ENCODE results near the gene CCL28.
"Not testable (repeated sequence)": the region's sequence is repeated elsewhere in the genome, so short reads cannot be mapped to it uniquely, and the experiment has no call there.

DNA sequence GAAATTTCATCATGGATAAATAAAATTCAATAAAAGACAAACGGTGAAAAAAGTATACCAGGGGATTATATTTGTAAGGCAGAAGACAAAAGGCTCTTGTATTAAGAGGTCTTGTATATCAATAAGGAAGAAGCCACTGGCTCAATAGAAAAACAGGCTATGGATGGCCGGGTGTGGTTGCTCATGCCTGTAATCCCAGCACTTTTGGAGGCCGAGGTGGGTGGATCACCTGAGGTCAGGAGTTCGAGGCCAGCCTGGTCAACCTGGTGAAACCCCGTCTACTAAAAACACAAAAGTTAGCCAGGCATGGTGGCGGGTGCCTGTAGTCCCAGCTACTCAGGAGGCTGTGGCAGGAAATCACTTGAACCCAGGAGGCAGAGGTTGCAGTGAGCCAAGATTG, 10.9 kb upstream of the CCL28 start:
- TF ChIP-seq CTCF (conservative IDR thresholded peaks at IDR 0.05); ZFX (IDR thresholded peaks at IDR 0.05): not testable (repeated sequence)
